GM19328 (cell line): ENCODE measurements around the gene NCAPG.

Source experiments
- ATAC-seq: cut with Tn5 transposase; IDR thresholded peaks from one replicate; pipeline ENCODE4 v1.9.1; 2021; ENCODE audit warnings: mild to moderate bottlenecking, moderate library complexity; ENCODE audit not compliant: unreplicated experiment

The NCAPG gene

GRCh38 chr4:17867276-17867675, 56.5 kb downstream of the NCAPG start:
- ATAC-seq, result no peak

DNA sequence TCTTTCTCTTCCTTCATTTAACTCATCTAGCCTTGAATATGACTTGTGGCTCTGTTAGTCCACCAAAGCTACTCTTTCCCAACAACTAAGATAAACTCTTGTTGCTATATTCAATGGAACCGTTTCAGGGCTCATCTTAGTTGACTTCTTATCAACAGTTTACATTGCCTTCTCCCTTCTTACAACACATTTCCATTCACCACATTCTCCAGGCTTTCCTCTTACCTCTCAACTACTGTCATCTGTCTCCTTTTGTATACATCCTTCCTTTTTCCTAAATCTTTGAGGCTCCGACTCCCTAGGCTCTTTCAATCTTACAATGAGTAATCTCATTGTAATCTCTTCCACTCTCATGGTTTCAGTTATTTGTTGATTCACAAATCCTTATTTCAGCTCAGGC, 58.5 kb downstream of the NCAPG start:
- no peak for ATAC-seq

DNA sequence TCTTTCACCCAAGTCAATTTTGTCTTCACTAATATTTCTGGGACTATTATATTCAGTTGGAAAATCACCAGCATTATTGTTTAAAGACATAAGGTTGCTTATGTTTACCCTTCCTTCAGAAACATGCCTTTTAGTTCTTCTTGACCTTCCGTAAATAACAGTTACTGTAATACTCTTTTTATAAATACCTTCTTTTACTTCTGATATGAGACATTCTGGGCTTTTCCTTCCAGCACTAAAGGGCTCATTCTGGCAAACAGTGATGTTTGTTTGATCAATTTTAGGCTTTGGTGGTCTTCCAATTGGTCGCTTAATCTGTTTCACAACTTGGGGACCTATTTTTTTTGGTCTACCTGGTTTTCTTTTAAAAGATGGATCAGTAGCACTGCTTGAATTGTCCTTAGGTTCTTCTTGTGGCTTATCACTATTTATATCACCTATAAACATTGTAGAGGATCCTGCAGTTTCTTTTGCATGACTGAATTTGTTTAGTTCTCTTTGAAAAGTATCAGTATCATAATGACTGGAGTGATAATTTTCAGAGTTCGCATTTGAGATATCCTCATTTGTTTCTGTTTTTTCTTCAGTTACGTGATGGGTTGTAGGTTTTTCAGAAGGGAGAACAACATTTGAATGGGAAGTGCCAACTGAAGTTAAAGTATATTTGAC, 64.8 kb downstream of the NCAPG start:
- peak; percentile 82 for ATAC-seq

- ATAC-seq, result no peak
Measured at GRCh38 chr4:17876943-17877342, 66.2 kb downstream of the NCAPG start.

DNA sequence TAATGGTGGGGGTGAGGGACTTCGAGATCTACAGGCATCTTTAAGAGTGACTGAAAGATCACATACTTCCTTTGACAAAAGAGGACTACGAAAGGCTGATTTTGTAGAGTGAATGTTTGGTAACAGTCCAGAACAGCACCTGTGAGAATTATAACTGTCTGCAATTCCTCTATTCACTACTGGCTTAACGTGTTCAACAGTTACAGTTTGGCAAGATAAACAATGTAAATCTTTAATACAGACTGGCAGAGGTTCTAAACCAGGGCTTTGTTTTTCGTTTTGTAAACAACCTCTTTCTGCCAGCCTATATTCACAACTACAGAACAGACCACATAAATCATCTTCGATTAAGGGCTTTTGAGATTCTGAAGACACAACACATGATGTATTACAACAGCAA, 66.9 kb downstream of the NCAPG start:
- ATAC-seq, result no peak

DNA sequence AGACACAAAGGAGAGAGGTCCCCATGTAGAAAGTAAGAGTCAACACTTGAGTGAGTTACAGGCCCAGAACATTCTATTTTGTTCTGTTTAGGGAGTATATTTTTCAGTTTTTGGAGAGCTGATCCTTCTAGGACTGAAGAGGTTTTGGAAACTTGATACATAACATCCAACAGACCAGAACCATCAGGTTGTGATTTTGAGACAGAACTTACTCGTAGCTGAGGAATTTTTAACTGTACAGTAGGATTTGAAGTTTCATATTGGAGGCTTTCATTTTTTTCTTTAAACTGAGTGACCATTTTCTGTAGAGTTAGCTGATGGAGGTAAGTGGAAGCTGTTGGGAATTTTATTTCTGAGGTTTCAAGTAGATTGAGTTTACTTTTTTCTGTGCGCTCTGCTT, 73.3 kb downstream of the NCAPG start:
- ATAC-seq, result no peak

- no peak for ATAC-seq
Measured at GRCh38 chr4:17884511-17884910, 73.7 kb downstream of the NCAPG start.

DNA sequence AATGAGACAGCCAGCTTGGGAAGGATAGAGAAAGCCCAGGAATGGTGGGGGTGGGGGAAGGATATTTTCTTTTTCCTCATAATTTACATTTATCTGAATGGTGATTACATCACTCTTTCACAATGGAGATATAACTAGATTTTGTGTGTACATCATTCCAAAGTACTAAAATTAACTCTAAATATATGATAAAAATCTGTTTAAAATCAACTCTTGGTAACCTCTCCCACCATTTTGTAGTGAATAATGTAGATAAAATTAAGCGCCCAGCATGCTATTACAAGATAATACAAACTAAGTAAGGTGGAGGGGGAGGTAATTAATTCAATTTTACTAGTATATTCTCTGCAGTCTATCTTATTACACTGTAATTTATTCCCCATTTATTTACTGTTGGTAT, 78.9 kb downstream of the NCAPG start:
- ATAC-seq, result no peak

DNA sequence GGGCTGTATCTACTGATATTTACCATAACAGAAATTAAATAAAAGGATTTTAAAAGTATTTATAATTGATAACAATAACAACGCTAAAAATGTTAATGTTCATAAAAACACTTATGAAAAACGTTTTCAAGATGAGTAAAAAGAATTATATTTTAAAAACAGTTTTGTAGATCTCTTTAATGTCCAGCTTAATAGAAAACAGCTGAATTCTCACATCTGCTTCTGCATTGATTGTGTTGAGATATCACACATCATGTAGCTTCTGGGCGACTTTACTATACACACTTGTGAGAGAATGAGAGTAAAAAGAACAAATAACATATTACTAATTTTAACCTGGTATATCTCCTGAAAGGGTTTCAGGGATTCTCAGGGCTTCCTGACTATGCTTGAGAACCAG, 83.6 kb downstream of the NCAPG start:
- ATAC-seq, result no peak
